Measurements from ENCODE around the gene SULT1A2. TPM values are rescaled to one million over a fixed set of nuclear protein-coding genes. Genes with fewer than 3 reads are reported as not detected.
"Not testable (repeated sequence)": the region's sequence is repeated elsewhere in the genome, so short reads cannot be mapped to it uniquely, and the experiment has no call there.

Gene SULT1A2
- total RNA-seq, 2 donors from 2014 or later: 0.48 TPM; not detected in 1

DNA sequence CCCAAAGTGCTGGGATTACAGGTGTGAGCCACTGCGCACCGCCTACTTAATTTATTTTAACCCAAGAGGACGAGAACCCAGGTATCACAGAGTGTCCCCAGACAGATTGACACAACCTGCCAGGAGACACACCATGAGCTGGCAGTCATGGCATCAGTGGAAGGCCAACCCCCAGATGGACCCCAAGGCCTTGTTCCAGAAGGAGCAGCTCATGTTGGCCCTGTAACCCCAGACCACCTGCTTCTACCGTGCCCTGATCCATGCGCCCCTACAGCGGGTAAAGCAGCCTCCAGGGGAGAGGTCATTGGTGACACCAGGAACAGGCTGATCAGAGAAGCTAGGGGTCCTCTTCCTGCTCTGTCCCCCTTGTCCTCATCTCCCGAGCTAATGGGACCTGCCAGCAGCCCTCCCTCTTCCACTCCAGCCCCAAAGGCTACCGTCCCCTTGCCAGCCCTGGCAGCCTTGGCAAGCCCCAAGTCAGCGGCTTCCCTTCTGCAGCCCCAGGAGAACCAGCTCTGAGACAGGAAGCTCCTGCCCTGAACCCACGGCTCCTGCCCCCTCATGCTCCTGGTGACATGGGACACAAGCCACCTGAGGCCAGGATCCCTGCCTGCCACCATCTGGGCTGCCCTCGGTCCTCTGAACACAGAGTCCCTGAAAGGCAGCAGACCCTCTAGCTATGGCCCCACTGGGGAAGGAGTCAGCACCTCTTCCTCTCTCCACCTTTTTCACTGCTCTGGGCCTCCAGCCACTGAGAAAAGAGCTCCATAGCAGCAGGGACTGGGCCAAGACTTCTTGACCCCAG is 6.7 kb upstream of the SULT1A2 start:
- H3K36me3 Mint-ChIP-seq (ENCODE audit: low read depth): no peaks in the 10 kb centered on the region
- H3K27ac Mint-ChIP-seq: peak overlapping the region; percentile 13
- H3K27me3 Mint-ChIP-seq: no peaks in the 10 kb centered on the region
- no peak overlapping the region for H3K4me3 Mint-ChIP-seq
- no peaks in the 10 kb centered on the region for H3K9me3 Mint-ChIP-seq
- ATAC-seq (replicated peaks): no peak
- H3K4me1 Mint-ChIP-seq: no peaks in the 10 kb centered on the region

DNA sequence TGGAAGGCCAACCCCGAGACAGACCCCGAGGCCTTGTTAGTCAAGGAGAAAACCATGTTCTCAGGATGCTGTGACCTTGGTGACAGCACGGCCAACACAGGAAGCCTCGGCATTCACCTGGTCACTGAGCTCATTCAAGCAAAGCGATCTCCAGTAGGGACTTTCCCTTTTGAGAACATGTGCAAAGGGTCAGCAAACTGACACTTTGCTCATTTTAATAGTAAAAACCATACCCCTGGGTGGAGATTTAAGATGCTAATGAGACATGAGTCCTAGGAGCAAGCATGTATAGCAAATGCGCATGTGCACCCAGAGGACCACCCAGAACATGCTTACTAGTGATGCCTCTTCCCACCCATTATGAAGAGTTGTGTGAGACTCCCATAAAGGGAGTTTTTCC is 5.7 kb upstream of the SULT1A2 start:
- Mint-ChIP-seq H3K27me3 (no peaks in the 10 kb centered on the region), H3K36me3 (ENCODE audit: low read depth) (no peaks in the 10 kb centered on the region), H3K4me3 (no peak overlapping the region), H3K9me3 (no peaks in the 10 kb centered on the region), H3K4me1 (no peaks in the 10 kb centered on the region), H3K27ac (no peak overlapping the region)
- no peak for ATAC-seq (replicated peaks)

DNA sequence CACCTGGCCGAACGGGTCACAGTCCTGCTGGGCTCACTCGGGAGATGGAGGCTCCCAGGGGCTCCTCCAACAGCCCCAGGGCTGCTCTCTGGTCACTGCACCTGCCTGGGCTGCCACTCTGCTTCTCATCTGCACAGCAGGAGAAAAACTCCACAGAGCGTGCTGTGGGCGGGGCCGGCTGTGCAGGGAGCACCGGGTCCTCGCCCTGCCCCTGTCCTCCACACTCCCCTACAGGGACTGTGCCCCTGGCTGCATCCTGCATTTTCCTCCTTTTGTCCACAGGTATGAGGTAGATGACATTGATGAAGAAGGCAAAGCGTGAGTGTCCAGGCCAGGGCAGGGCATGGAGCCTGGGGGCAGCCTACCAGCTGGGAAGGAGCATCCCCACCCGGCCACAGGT is 5.2 kb upstream of the SULT1A2 start:
- H3K4me1 Mint-ChIP-seq; H3K9me3 Mint-ChIP-seq; H3K4me3 Mint-ChIP-seq; H3K36me3 Mint-ChIP-seq (ENCODE audit: low read depth); ATAC-seq (replicated peaks); H3K27me3 Mint-ChIP-seq; H3K27ac Mint-ChIP-seq: not testable (repeated sequence)

DNA sequence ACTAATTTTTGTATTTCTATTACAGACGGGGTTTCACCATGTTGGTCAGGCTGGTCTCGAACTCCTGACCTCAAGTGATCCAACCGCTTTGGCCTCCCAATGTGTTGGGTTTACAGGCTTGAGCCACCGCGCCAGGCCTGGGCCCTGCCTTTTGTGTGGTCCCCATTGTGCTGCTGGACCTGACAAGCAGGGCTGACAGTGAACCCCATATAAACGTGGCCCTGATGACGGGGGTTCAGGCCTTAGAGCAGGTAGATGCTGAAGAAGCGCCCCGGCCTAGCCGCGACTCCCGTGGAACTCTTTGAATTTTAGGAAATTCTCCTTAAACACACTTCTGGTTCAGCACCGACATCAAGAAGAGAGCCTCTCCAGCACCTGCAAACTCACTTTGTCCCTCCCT is 4.7 kb upstream of the SULT1A2 start:
- not testable (repeated sequence) for H3K4me1 Mint-ChIP-seq; H3K27me3 Mint-ChIP-seq; ATAC-seq (replicated peaks); H3K4me3 Mint-ChIP-seq; H3K9me3 Mint-ChIP-seq; H3K27ac Mint-ChIP-seq; H3K36me3 Mint-ChIP-seq (ENCODE audit: low read depth)

DNA sequence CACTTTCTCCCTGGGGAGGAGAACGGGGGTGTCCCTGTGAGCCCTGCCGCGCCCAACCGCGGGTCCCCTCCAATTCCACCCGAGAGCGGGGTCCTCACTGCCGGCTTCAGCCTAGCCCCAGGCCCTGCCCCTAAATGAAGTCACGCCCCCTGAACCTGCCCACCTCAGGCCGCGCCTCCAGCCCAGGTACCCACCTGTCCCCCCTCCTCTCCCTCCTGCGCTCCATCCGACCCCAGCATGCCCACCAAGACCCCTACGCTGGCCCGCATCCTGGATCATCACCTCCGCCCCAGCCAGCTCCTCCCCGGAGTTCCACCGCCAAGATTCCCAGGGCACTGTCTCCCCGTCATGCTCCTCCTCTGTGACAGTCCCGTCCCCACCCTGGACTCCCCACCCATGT is 4.1 kb upstream of the SULT1A2 start:
- not testable (repeated sequence) for H3K27ac Mint-ChIP-seq; H3K36me3 Mint-ChIP-seq (ENCODE audit: low read depth); H3K9me3 Mint-ChIP-seq

DNA sequence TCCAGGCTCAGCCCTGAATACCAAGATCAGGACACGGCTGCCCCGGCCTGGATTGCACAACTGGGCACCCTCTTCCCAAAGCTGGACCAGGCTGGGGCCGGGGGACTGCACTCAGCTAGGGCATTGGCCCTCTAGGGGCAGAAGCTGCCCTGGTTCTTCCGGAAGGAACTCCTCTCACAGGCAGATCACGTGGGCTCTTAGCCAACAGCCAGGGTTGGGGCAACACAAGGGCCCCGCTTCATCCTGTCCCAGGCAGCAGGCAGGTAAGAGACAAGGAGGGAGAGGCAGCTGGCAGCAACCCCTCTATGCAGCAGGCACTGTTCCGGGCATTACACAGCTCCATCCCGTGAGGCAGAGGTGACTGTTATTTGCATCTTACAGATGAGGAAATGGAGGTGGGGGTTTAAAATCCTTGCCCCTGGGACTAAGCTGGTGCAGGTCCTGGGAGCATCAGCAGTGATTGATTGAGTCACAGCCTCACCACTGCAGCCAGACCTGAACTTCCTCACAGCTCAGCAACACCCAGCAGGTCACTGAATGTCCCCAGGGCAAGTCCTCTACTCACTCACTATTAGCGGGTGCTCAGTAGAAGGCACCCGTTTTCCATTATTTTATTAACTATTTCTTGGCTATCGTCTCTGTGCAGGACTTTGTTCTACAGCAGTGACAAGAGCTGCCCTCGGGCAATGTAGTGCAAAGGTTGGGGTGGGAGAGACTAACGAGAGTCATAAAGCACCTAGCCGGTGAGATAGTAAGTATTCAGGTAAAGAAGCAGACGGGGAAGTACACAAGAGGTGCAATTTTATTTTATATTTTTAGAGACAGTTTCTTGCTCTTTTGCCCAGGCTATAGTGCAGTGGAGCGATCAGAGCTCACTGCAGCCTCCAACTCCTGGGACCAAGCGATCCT is 2.8 kb upstream of the SULT1A2 start:
- H3K36me3 Mint-ChIP-seq (ENCODE audit: low read depth); H3K27ac Mint-ChIP-seq; H3K4me3 Mint-ChIP-seq; H3K27me3 Mint-ChIP-seq; H3K4me1 Mint-ChIP-seq; H3K9me3 Mint-ChIP-seq: not testable (repeated sequence)
- peak; percentile 93 for ATAC-seq (replicated peaks)

More for the DNA sequence above, 4.1 kb upstream of the SULT1A2 start:
- H3K4me1 Mint-ChIP-seq; ATAC-seq (replicated peaks); H3K4me3 Mint-ChIP-seq; H3K27me3 Mint-ChIP-seq: not testable (repeated sequence)

DNA sequence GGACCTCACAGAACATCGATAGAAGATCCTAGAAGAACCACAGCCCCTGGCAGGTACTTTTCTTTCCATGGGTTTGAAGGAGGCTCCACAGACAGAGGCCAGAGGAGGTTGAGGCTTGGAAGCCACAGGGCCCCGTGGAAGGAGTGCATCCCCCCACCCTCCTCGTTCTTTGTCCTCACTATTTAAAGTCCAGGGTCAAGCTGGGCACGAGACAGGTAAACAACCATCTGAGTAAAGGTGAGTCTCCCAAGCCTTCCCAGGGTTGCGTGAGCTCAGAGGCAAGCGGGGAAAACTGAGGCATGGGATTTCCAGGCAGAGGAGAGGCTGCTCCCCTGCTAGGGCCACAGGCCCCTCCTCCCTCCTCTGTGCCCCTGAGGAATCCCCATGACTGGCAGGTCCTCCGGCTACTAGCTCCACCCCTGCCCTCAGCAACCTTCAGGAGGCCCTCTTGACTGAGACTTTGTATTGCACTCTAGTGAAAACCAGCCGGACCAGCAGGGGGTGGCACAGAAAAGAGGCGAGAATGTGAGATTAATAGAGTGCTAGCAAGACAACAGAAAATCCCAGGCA is 927 bp upstream of the SULT1A2 start:
- Mint-ChIP-seq H3K27ac (no peak overlapping the region), H3K27me3 (no peaks in the 10 kb centered on the region), H3K9me3 (no peaks in the 10 kb centered on the region), H3K4me3 (no peak overlapping the region), H3K36me3 (ENCODE audit: low read depth) (no peaks in the 10 kb centered on the region), H3K4me1 (no peaks in the 10 kb centered on the region)
- ATAC-seq (replicated peaks): no peak

DNA sequence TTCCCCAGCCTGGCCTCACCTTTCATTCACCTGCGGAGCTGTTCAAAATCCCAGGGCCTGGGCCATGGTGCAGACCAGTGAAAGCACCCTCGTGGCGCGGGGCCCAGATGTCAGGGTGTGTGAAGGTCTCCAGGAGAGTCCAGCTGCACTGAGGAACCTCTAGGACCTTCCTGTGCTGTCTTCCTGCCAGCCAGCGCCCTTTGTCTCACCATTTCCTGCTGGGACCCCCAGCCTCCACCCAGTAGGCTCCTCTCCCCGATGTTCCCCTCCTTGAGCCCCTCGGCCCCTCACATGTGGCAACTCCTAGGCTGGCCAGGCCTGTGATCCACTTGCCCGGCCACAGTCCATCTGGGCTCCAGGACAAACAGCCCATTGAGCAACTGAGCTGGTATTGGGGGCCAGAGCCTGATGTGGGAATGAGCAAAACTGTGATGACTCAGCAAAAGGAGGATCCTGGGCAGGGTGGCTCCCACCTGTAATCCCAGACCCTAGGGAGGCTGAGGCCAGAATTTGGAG is 677 bp downstream of the SULT1A2 start:
- H3K4me1 Mint-ChIP-seq: no peaks in the 10 kb centered on the region
- no peaks in the 10 kb centered on the region for H3K27me3 Mint-ChIP-seq
- peaks cover 15% of the 10 kb centered on the region for H3K36me3 Mint-ChIP-seq (ENCODE audit: low read depth)
- no peak overlapping the region for H3K4me3 Mint-ChIP-seq
- H3K27ac Mint-ChIP-seq: no peak overlapping the region
- no peaks in the 10 kb centered on the region for H3K9me3 Mint-ChIP-seq
- ATAC-seq (replicated peaks): no peak

DNA sequence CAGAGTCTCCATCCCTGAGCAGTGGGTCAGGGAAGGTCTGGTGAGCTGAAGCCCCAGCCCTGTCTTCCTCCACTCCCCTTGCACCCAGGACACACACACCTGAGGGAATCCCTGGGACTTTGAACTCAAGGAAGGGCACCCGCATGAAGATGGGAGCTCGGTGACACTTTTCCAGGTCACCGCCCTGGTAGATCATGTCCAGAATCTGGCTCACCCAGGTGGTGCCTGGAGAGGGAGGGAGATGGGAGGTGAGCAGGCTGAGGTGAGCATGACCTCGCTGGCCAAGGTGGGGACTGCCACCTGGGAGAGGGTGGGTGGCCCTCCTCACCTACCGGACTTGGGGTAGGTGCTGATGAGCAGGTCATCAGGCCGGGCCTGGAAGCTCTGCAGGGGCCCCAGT is 1.4 kb downstream of the SULT1A2 start:
- H3K9me3 Mint-ChIP-seq; H3K27ac Mint-ChIP-seq; H3K4me1 Mint-ChIP-seq; H3K27me3 Mint-ChIP-seq; ATAC-seq (replicated peaks); H3K4me3 Mint-ChIP-seq: not testable (repeated sequence)
- peaks cover 22% of the 10 kb centered on the region for H3K36me3 Mint-ChIP-seq (ENCODE audit: low read depth)

DNA sequence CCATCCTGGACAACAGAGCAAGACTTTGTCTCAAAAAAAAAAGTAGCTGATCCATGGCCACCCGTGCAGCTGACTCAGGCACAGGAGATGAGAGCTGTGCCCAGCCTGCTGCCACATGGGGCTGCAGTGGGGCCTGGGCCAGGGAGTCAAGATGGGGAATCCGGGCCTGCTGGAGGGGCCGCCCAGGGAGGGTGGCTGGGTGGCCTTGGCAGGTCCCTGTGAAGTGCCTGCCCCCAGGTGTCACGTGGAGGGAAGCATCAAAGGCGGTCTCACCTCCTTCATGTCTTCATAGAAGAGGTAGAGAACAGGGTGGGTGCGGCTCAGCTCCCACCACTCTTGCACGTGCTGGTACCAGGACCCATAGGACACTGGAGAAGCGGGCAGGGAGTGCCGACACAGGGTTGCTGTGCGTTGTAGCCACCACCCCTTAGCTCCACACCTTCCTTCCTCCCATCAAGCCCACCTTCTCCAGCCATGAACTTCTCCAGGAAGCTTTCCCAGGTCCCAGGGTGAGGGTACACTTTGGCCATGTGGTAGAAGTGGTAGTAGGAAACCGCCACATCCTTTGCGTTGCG is 3.8 kb downstream of the SULT1A2 start:
- Mint-ChIP-seq H3K27ac (peak overlapping the region; percentile 58), H3K4me3 (no peak overlapping the region), H3K27me3 (no peaks in the 10 kb centered on the region), H3K4me1 (no peaks in the 10 kb centered on the region), H3K9me3 (no peaks in the 10 kb centered on the region), H3K36me3 (ENCODE audit: low read depth) (peaks cover 42% of the 10 kb centered on the region)
- ATAC-seq (replicated peaks): no peak

DNA sequence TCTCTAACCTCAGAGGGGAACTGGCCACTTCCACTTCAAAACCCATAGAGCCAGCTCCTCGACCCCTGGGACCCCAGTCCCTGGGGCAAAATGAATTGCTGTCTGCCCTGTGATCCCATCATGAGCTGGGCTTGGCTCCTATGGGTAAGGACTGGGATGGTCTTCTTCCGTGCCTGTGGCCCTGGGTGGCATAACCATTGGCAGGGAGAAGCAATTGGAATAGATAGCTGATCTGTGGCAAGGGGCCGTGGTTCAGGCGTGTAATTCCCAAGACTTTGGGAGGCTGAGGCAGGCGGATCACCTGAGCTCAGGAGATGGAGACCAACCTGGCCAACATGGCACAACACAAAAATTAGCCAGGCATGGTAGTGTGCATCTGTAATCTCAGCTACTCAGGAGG is 4.3 kb downstream of the SULT1A2 start:
- Mint-ChIP-seq H3K27me3 (no peaks in the 10 kb centered on the region), H3K4me3 (no peak overlapping the region), H3K36me3 (ENCODE audit: low read depth) (peaks cover 45% of the 10 kb centered on the region), H3K9me3 (no peaks in the 10 kb centered on the region), H3K4me1 (no peaks in the 10 kb centered on the region), H3K27ac (peak overlapping the region; percentile 58)
- ATAC-seq (replicated peaks): no peak

DNA sequence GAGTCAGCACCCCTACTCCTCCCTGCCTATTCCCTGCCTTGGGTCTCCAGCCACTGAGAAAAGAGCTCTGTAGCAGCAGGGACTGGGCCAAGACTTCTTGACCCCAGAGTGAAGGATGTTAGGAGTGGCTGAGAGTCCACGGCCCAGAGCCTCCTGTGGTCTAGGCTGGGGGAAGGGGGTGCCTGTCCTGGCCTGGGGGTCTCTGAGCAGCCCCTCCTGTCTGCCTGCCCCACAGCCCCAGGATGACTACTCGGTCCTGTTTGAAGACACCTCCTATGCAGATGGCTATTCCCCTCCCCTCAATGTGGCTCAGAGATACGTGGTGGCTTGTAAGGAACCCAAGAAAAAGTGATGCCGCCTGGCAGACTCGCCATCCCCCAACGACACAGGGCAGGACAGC is 5.5 kb downstream of the SULT1A2 start:
- H3K4me1 Mint-ChIP-seq: no peaks in the 10 kb centered on the region
- H3K4me3 Mint-ChIP-seq: no peak overlapping the region
- no peak for ATAC-seq (replicated peaks)
- no peaks in the 10 kb centered on the region for H3K9me3 Mint-ChIP-seq
- H3K36me3 Mint-ChIP-seq (ENCODE audit: low read depth): peaks cover 56% of the 10 kb centered on the region
- H3K27ac Mint-ChIP-seq: no peak overlapping the region
- H3K27me3 Mint-ChIP-seq: no peaks in the 10 kb centered on the region

DNA sequence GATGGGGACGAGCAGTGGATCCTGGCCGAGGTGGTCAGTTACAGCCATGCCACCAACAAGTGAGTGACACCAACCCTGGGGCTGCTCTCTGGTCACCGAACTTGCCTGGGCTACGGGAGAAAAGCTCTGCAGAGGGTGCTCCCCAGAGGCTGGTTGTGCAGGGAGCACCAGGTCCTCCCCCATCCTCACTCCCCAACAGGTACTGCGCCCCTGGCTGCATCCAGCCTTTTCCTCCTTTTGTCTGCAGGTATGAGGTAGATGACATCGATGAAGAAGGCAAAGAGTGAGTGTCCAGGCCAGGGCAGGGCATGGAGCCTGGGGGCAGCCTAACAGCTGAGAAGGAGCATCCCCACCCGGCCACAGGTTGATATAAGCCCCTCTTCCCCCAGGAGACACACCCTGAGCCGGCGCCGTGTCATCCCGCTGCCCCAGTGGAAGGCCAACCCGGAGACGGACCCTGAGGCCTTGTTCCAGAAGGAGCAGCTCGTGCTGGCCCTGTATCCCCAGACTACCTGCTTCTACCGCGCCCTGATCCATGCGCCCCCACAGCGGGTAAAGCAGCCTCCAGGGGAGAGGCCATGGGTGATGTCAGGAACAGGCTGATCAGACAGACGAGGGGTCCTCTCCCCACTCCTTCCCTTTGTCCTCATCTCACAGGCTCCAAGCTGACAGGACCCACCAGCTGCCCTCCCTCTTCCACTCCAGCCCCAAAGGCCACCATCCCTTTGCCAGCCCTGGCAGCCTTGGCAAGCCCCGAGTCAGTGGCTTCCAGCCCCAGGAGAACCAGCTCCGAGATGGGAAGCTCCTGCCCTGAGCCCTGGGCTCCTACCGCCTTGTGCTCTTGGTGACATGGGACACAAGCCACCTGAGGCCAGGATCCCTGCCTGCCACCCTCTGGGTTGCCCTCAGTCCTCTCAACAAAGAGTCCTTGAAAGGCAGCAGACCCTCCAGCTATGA is 6.2 kb downstream of the SULT1A2 start:
- no peaks in the 10 kb centered on the region for H3K9me3 Mint-ChIP-seq
- H3K4me3 Mint-ChIP-seq: no peak overlapping the region
- ATAC-seq (replicated peaks): no peak
- H3K27ac Mint-ChIP-seq: no peak overlapping the region
- H3K27me3 Mint-ChIP-seq: no peaks in the 10 kb centered on the region
- H3K36me3 Mint-ChIP-seq (ENCODE audit: low read depth): peaks cover 63% of the 10 kb centered on the region
- H3K4me1 Mint-ChIP-seq: no peaks in the 10 kb centered on the region
